ENCODE results near the gene MAD1L1. TPM values are rescaled to one million over a fixed set of nuclear protein-coding genes. Genes with fewer than 3 reads are reported as not detected.

MAD1L1 gene
- total and polyA plus RNA-seq, 2 of the 4 experiments (the other 2 are of a cell fraction): 29.0 to 40.9 TPM

DNA sequence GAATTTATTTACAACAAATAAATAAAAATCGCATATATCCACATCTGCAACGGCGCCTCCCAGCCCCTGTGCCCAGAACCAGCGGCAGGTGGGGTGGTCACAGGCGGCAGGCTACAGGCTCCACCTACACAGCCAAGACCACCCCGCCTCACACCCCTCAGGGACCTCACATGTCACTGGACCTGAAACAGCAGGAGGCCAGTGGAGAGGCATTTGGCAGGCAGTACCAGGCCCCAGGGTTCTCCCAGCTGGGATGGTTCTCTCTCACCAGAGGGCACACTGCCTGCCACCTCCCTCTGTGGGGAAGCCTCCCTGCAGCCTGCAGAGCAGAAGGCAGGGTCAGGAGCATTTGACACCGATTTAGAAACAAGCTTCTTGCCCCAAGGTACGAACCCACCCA is 81.5 kb downstream of the MAD1L1 start:
- ATAC-seq (ENCODE audit: low read depth): peak; percentile 54; the same call in 1 of the 2 replicates
- H3K36me3 ChIP-seq (ENCODE audit: control insufficient read depth, insufficient read depth, low read length): peaks cover 10% of the 10 kb centered on the region
- POLR2A ChIA-PET (ENCODE audit: unreplicated experiment): no interaction called here
- H3K27ac ChIP-seq (ENCODE audit: insufficient read depth, low read length): no peak overlapping the region
- no peak overlapping the region for H4K91ac ChIP-seq (ENCODE audit: insufficient read depth, low read depth, low read length)
- no peak overlapping the region for H4K8ac ChIP-seq (ENCODE audit: low read depth in 2 of 2, low read length in 2 of 2)
- no peak overlapping the region for H3K14ac ChIP-seq (replicated peaks; ENCODE audit: low read depth, low read length)
- DNase-seq: no peak
- H2AFZ ChIP-seq (replicated peaks; ENCODE audit: low read length, poor library complexity): no peak overlapping the region
- 84% methylated on average over 3 of the region's 8 CpGs; no CpG with 5 or more reads in 1 of the 2 experiments for WGBS, 2 experiments (ENCODE audit: extremely low coverage in 2 of 2, insufficient read length in 1 of 2)
- TF ChIP-seq MXI1 (IDR thresholded peaks at IDR 0.05; ENCODE audit: borderline replicate concordance, low read depth, low read length) (no peak), SMC3 (IDR thresholded peaks at IDR 0.05; ENCODE audit: low read depth, low read length) (no peak), MAFK (IDR thresholded peaks at IDR 0.05; ENCODE audit: low read depth, low read length) (no peak), RCOR1 (IDR thresholded peaks at IDR 0.05; ENCODE audit: insufficient replicate concordance, low read length) (no peak), FOS (IDR thresholded peaks at IDR 0.05; ENCODE audit: low read depth, low read length) (no peak)
- no peak overlapping the region for H3K4me2 ChIP-seq (ENCODE audit: low read depth, low read length)
- no peak overlapping the region for H3K18ac ChIP-seq (ENCODE audit: low read depth, low read length)
- no TSS peak for BruUV-seq (replicated peaks)
- H2AK9ac ChIP-seq (replicated peaks; ENCODE audit: low read depth, low read length, poor library complexity): no peak overlapping the region
- 0 out of 2 replicates have a peak, but pooled peaks cover 6% of the 10 kb centered on the region for H3K9me1 ChIP-seq (ENCODE audit: insufficient read depth, low read length)
- no peak overlapping the region for H2BK15ac ChIP-seq (ENCODE audit: low read depth, low read length)
- H2BK5ac ChIP-seq (ENCODE audit: low read depth, low read length, poor library complexity, severe bottlenecking): no peak overlapping the region
- H3K56ac ChIP-seq (ENCODE audit: extremely low read depth, insufficient read depth, low read length): no peak overlapping the region
- H3K4ac ChIP-seq (ENCODE audit: low read depth, low read length): no peak overlapping the region
- peaks cover 14 to 25% of the 10 kb centered on the region in 2 experiments for H3K79me1 ChIP-seq (ENCODE audit: low read depth in 1 of 2, low read length in 2 of 2)
- H2AK5ac ChIP-seq (ENCODE audit: low read depth, low read length): no peak overlapping the region
- no peaks in the 10 kb centered on the region for H3K9me3 ChIP-seq (ENCODE audit: control insufficient read depth, insufficient read depth, low read length)
- H3K27me3 ChIP-seq (ENCODE audit: control insufficient read depth, insufficient read depth, low read length): no peaks in the 10 kb centered on the region; the same call in 1 of the 2 replicates
- H4K5ac ChIP-seq (ENCODE audit: low read depth, low read length): no peak overlapping the region
- dilution Hi-C loops (cut with HindIII; ENCODE audit: low sequenced_read_pairs, unreplicated experiment): no loop called here
- peaks cover 30% of the 10 kb centered on the region for H4K20me1 ChIP-seq (ENCODE audit: insufficient read depth, low read length)
- no peak overlapping the region for H3K4me3 ChIP-seq (ENCODE audit: insufficient read depth, low read depth, low read length)
- intact Hi-C loops (cut with micrococcal nuclease): no loop called here
- no peak overlapping the region for H3K9ac ChIP-seq (ENCODE audit: low read depth, low read length)
- no peak overlapping the region for H2BK20ac ChIP-seq (ENCODE audit: low read depth, low read length)
- CTCF ChIA-PET: no interaction called here
- H3K23ac ChIP-seq (ENCODE audit: low read depth, low read length): no peak overlapping the region
- no peaks in the 10 kb centered on the region; the same call in 1 of the 2 replicates for H3K4me1 ChIP-seq (ENCODE audit: control insufficient read depth, insufficient read depth, low read length)
- in situ Hi-C loops (cut with MboI; ENCODE audit: low sequenced_read_pairs): no loop called here
- H2BK120ac ChIP-seq (ENCODE audit: low read depth, low read length): no peak overlapping the region
